Nephron (organoid): ENCODE measurements around the gene GBP1.
"Not testable (repeated sequence)": the region's sequence is repeated elsewhere in the genome, so short reads cannot be mapped to it uniquely, and the experiment has no call there.

ENCODE experiments used
- H3K27ac Mint-ChIP-seq, 3 experiments: 2 replicates each; pipeline ENCODE4 v1.8.0; 2020; ENCODE audit warnings: mixed read lengths in 3 of 3, mild to moderate bottlenecking in 2 of 3, moderate library complexity in 1 of 3
- H3K27me3 Mint-ChIP-seq: 2 replicates; pipeline ENCODE4 v1.8.0; 2021; ENCODE audit warnings: low read depth, mild to moderate bottlenecking, moderate library complexity, mixed read lengths
- H3K36me3 Mint-ChIP-seq: 2 replicates; pipeline ENCODE4 v1.8.0; 2020; ENCODE audit warnings: low read depth, mixed read lengths
- H3K4me1 Mint-ChIP-seq: 2 replicates; pipeline ENCODE4 v1.8.0; 2020; ENCODE audit warnings: mixed read lengths
- H3K4me3 Mint-ChIP-seq, 3 experiments: 2 replicates each; pipeline ENCODE4 v1.8.0; 2020; ENCODE audit warnings: mild to moderate bottlenecking in 3 of 3, mixed read lengths in 3 of 3, moderate library complexity in 2 of 3
- H3K9me3 Mint-ChIP-seq: 2 replicates; pipeline ENCODE4 v1.8.0; 2020; ENCODE audit warnings: mixed read lengths
- TF ChIP-seq, protein P1 (sequence below), 3 experiments: fragments of 200-600 bp; sonication (generic); IDR thresholded peaks; one replicate each; pipeline ENCODE4 v1.5.0; 2021; ENCODE audit warnings: antibody characterized with exemption in 3 of 3; ENCODE audit not compliant: unreplicated experiment in 3 of 3

Gene GBP1

DNA sequence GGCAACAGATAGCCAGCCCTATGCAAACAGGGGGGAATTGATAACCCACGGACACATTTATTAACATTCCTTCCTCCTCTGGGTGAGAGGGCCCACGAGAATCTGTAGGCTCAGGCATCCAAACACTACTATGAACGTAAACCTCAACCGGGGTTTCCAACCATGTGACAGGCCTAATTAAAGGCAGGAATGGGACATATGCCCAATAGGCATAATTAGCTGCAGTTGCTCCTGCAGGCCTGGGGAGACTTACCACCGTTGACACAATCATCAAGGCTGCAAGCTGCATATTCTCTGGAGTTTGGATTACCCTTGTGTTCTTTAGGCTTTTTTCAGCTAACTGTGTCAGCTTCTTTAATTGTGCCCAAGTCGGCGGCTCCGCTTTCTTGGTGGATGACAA lies 22.2 kb upstream of the GBP1 start:
- H3K4me1 Mint-ChIP-seq, result peaks cover 25% of the 10 kb centered on the region
- no peaks in the 10 kb centered on the region for H3K36me3 Mint-ChIP-seq
- H3K27me3 Mint-ChIP-seq, result peaks cover 3% of the 10 kb centered on the region
- H3K27ac Mint-ChIP-seq, result no peak overlapping the region
- no peak overlapping the region for H3K4me3 Mint-ChIP-seq
- TF ChIP-seq, protein P1, sequence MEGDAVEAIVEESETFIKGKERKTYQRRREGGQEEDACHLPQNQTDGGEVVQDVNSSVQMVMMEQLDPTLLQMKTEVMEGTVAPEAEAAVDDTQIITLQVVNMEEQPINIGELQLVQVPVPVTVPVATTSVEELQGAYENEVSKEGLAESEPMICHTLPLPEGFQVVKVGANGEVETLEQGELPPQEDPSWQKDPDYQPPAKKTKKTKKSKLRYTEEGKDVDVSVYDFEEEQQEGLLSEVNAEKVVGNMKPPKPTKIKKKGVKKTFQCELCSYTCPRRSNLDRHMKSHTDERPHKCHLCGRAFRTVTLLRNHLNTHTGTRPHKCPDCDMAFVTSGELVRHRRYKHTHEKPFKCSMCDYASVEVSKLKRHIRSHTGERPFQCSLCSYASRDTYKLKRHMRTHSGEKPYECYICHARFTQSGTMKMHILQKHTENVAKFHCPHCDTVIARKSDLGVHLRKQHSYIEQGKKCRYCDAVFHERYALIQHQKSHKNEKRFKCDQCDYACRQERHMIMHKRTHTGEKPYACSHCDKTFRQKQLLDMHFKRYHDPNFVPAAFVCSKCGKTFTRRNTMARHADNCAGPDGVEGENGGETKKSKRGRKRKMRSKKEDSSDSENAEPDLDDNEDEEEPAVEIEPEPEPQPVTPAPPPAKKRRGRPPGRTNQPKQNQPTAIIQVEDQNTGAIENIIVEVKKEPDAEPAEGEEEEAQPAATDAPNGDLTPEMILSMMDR (IDR thresholded peaks at IDR 0.05; ENCODE audit: unreplicated experiment in 3 of 3), result no peak
- H3K9me3 Mint-ChIP-seq, result no peaks in the 10 kb centered on the region

DNA sequence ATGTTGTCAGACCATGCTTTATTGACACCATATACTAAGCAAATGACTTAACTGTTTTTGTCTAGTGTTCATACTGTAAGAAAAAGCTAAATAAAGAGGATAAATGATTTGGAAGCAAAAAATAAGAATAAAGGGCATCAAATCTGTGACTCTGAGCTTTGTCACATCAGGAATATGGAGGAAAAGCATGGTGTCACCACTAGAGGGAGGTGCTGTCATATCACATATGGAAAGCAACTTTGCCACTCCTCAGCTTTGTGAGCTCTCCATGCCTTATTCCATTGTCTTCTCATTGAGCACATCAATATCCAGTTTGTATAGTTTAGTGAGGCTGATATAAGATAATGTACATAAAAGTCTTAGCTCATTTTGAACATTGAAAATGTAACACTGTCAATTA lies 20.8 kb upstream of the GBP1 start:
- TF ChIP-seq, protein P1 (IDR thresholded peaks at IDR 0.05; ENCODE audit: unreplicated experiment in 3 of 3), result no peak
- H3K4me1 Mint-ChIP-seq, result peaks cover 25% of the 10 kb centered on the region
- no peak overlapping the region for H3K4me3 Mint-ChIP-seq

DNA sequence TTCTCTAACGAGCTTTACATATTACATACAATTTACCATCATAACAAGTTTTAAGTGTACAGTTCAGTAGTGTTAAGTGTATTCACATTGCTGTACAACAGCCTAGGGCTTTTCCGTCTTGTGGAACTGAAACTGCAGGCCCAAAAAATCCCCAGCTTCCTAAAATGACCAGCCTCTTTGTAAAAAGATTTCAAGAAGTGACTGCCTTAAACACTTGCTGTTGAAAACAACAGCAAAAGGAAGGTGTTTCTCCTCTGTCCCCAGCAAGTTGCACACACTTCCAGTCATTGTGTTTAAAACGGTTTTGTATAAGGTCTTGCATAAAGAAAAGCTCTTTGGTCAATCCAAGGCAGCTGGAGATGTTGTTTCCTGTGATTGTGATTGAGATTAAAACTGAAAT lies 16.0 kb upstream of the GBP1 start:
- Mint-ChIP-seq H3K4me3 (no peak overlapping the region), H3K36me3 (no peaks in the 10 kb centered on the region), H3K27ac (no peak overlapping the region), H3K9me3 (peaks cover 26% of the 10 kb centered on the region), H3K4me1 (no peaks in the 10 kb centered on the region), H3K27me3 (peaks cover 3% of the 10 kb centered on the region)
- TF ChIP-seq, protein P1 (IDR thresholded peaks at IDR 0.05; ENCODE audit: unreplicated experiment in 3 of 3), result no peak

More for the DNA sequence above, 20.8 kb upstream of the GBP1 start:
- peaks cover 2% of the 10 kb centered on the region for H3K9me3 Mint-ChIP-seq
- H3K27me3 Mint-ChIP-seq, result peaks cover 3% of the 10 kb centered on the region
- H3K36me3 Mint-ChIP-seq, result no peaks in the 10 kb centered on the region
- H3K27ac Mint-ChIP-seq, result no peak overlapping the region

DNA sequence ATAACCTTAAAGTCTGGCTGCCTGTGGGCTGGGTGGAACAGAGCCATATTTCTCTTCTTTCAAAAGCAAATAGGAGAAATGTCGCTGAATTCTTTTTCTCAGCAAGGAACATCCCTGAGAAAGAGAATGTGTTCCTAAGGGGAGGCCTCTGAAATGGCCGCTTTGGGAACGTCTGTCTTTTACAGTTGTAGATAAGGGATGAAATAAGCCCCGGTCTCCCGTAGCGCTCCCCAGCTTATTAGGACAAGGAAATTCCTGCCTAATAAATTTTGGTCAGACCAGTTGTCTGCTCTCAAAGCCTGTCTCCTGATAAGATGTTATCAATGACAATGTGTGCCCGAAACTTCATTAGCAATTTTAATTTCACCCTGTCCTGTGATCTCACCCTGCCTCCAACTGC lies 15.1 kb upstream of the GBP1 start:
- not testable (repeated sequence) for H3K4me3 Mint-ChIP-seq, H3K4me1 Mint-ChIP-seq, H3K27me3 Mint-ChIP-seq, H3K27ac Mint-ChIP-seq, H3K36me3 Mint-ChIP-seq
- peaks cover 30% of the 10 kb centered on the region for H3K9me3 Mint-ChIP-seq

DNA sequence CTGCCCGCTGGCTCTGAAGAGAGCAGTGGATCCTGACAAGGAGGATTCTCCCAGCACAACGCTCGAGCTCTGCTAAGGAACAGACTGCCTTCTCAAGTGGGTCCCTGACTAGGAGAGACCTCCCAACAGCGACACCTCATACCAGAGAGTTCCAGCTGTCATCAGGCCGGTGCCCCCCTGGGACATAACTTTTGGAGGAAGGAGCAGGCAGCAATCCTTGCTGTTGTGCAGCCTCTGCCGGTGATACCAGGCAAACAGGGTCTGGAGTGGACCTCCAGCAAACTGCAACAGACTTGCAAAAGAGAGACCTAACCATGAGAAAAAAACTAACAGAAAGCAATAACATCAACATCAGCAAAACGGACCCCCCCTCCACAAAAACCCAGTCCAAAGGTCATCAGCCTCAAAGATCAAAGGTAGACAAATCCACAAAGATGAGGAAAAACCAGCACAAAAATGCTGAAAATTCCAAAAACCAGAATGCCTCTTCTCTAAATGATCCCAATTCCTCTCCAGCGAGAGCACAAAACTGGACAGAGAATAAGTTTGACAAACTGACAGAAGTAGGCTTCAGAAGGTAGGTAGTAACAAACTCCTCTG lies 7.6 kb upstream of the GBP1 start:
- not testable (repeated sequence) for H3K4me1 Mint-ChIP-seq, H3K36me3 Mint-ChIP-seq, H3K27me3 Mint-ChIP-seq, H3K27ac Mint-ChIP-seq, H3K4me3 Mint-ChIP-seq
- peaks cover 35% of the 10 kb centered on the region for H3K9me3 Mint-ChIP-seq

DNA sequence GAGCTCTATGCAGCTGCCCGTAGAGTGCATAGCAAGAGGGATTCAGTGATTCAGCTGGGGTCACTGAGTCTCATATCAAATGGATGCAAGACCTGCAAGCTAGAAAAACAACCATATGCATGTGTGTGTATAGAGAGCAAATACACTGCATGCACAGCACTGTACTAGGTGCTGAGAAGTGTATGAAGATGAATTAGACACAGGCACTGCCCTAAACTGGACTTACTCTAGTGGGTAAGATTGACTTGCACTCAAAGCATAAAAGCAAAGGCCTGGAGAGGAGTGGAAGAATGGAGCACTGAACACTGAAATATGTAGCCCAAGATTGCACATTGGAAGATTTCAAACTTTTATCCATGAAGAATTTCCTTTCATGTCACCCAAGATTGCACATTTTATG lies 5.5 kb upstream of the GBP1 start:
- peaks cover 21% of the 10 kb centered on the region for H3K9me3 Mint-ChIP-seq
- H3K4me1 Mint-ChIP-seq, result no peaks in the 10 kb centered on the region
- H3K36me3 Mint-ChIP-seq, result no peaks in the 10 kb centered on the region
- H3K4me3 Mint-ChIP-seq, result no peak overlapping the region
- no peaks in the 10 kb centered on the region for H3K27me3 Mint-ChIP-seq
- TF ChIP-seq, protein P1 (IDR thresholded peaks at IDR 0.05; ENCODE audit: unreplicated experiment in 3 of 3), result no peak
- no peak overlapping the region for H3K27ac Mint-ChIP-seq

DNA sequence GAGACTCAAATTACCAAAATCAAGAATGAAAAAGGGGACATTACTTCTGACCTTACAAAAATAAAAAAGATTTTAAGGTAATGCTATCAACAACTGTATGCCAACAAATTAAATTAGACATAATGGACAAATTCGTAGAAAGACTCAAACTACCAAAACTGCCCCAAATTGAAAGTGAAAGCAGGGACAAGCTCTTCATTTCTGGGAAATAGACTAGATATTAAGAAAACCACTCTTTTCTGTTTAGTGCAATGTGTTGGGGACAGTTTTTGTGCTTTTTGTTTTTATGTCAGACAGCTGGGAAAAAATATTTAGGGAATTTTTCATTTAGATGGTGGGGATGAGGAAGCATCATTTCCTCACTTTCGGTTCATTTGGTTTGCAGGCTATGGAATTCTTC lies 4.9 kb upstream of the GBP1 start:
- H3K4me1 Mint-ChIP-seq, result peaks cover 3% of the 10 kb centered on the region
- no peak overlapping the region for H3K27ac Mint-ChIP-seq
- H3K9me3 Mint-ChIP-seq, result peaks cover 19% of the 10 kb centered on the region
- no peak overlapping the region for H3K4me3 Mint-ChIP-seq
- no peaks in the 10 kb centered on the region for H3K36me3 Mint-ChIP-seq
- TF ChIP-seq, protein P1 (IDR thresholded peaks at IDR 0.05; ENCODE audit: unreplicated experiment in 3 of 3), result no peak
- no peaks in the 10 kb centered on the region for H3K27me3 Mint-ChIP-seq
